Gastrocnemius medialis (tissue), 4 donors: ENCODE data around the gene TESPA1. TPM values are rescaled to one million over a fixed set of nuclear protein-coding genes. Genes with fewer than 3 reads are reported as not detected.

Experiments
- ATAC-seq, 2 donors: fragments of 150-250 bp; one replicate each; pipeline ENCODE4 v1.9.1; 2016
- DNase-seq, 2 donors: peaks; one replicate each; pipeline ENCODE4 v3.0.0-alpha.2; 2019
- H3K27ac ChIP-seq, 4 donors: fragments of 200-600 bp; sonication (generic); 1 replicate in 1 of 4; 2 replicates in 3 of 4; pipeline ENCODE4 v1.5.1; 2016 to 2018; ENCODE audit warnings: mild to moderate bottlenecking in 2 of 4, moderate library complexity in 1 of 4
- H3K27me3 ChIP-seq, 3 donors: fragments of 200-600 bp; sonication (generic) in 2 of 3; 1 replicate in 1 of 3; 2 replicates in 2 of 3; pipeline versions ENCODE4 v1.5.1 to v1.6.0; 2016 to 2019; ENCODE audit warnings: mild to moderate bottlenecking in 1 of 3, moderate library complexity in 1 of 3
- H3K36me3 ChIP-seq, 2 donors: fragments of 200-600 bp; sonication (generic) in 1 of 2; one replicate each; pipeline ENCODE4 v1.5.1; 2017 to 2018
- H3K4me1 ChIP-seq, 2 donors: fragments of 200-600 bp; sonication (generic) in 1 of 2; one replicate each; pipeline ENCODE4 v1.5.1; 2016 to 2017; ENCODE audit warnings: mild to moderate bottlenecking in 2 of 2
- H3K4me3 ChIP-seq, 4 donors: fragments of 200-600 bp; sonication (generic) in 3 of 4; 1 replicate in 1 of 4; 2 replicates in 3 of 4; pipeline ENCODE4 v1.5.1; 2016 to 2019; ENCODE audit warnings: mild to moderate bottlenecking in 2 of 4
- H3K9me3 ChIP-seq, 3 donors: fragments of 200-600 bp; sonication (generic) in 2 of 3; 1 replicate in 1 of 3; 2 replicates in 2 of 3; pipeline ENCODE4 v1.5.1; 2016 to 2019
- POLR2A ChIP-seq, 2 donors: fragments of 450-650 bp; IDR thresholded peaks; one replicate each; pipeline ENCODE4 v1.6.1; 2017; ENCODE audit warnings: antibody characterized with exemption in 2 of 2, mild to moderate bottlenecking in 2 of 2, moderate library complexity in 2 of 2
- in situ Hi-C, 4 donors: fragments of 200-750 bp; cut with MboI; loops; one replicate each; pipeline versions ENCODE4 v1.15.0 to v1.8.0; 2017; ENCODE audit warnings: low sequenced_read_pairs in 4 of 4
- intact Hi-C: fragments of 100-400 bp; cut with DNase I; formaldehyde crosslinking; loops from one replicate; pipeline ENCODE4 v1.15.1; 2023; ENCODE audit warnings: low total_unique reads
- total RNA-seq, 4 donors: library from RNA; depleted of rRNA; stranded (reverse); fragments of >200 nt; gene quantifications; one replicate each; pipeline versions ENCODE4 v1.1.0 to v1.2.3, GENCODE V29; 2016
- TF ChIP-seq, protein P1 (sequence below), 5 experiments: fragments of 450-650 bp in 3 of 5; fragments of 200-600 bp in 2 of 5; sonication (generic) in 2 of 5; IDR thresholded peaks in 4 of 5; conservative IDR thresholded peaks in 1 of 5; 1 replicate in 4 of 5; 2 replicates in 1 of 5; pipeline ENCODE4 v1.5.1; 2016 to 2019; ENCODE audit warnings: antibody characterized with exemption in 5 of 5, mild to moderate bottlenecking in 3 of 5, moderate library complexity in 3 of 5

The TESPA1 gene
- total RNA-seq, 4 donors from 2014 or later = 0.94 to 1.1 TPM; not detected in 2

DNA sequence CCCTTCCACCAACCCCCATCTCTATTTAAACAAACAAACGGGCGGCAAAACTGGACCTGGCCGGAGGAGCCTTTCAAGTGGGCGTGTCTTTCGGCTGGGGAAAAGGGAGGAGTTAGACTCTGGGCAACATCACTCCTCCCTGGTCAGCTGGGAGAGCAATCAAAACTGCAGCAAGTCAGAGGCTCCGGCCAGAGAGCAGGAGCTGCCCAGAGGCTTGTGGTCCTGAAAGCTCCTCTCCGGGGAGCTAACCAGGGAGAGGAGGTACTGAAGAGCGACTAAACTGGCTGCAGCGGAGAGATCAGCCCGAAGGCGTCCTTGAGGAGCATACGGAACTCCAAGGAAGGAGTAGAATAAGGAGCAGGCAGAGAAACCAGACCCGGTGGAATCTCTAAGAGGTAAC lies 35.2 kb upstream of the TESPA1 start, which contains the start of gene NEUROD4:
Gene NEUROD4 (plus strand): TSS at position 191 of the 400 bp plus-strand sequence. CDS start 6,466 bp downstream, outside the sequence.
- in situ Hi-C loops (no loop called here), intact Hi-C loops (no loop called here)
- Histone ChIP-seq H3K4me3 (no peak within 1 kb of the TSS), H3K27ac (no peak within 1 kb of the TSS), H3K4me1 (no peaks in the 10 kb centered on the region), H3K27me3 (peaks cover 0 to 21% (median 19%) of the 10 kb centered on the region in 3 donors), H3K36me3 (no peaks in the 10 kb centered on the region), H3K9me3 (no peaks in the 10 kb centered on the region)
- ATAC-seq = no peak
- peak in 1 of 2 donors; percentile 7 for DNase-seq
- TF ChIP-seq POLR2A (IDR thresholded peaks at IDR 0.05) = no peak
- TF ChIP-seq, protein P1, sequence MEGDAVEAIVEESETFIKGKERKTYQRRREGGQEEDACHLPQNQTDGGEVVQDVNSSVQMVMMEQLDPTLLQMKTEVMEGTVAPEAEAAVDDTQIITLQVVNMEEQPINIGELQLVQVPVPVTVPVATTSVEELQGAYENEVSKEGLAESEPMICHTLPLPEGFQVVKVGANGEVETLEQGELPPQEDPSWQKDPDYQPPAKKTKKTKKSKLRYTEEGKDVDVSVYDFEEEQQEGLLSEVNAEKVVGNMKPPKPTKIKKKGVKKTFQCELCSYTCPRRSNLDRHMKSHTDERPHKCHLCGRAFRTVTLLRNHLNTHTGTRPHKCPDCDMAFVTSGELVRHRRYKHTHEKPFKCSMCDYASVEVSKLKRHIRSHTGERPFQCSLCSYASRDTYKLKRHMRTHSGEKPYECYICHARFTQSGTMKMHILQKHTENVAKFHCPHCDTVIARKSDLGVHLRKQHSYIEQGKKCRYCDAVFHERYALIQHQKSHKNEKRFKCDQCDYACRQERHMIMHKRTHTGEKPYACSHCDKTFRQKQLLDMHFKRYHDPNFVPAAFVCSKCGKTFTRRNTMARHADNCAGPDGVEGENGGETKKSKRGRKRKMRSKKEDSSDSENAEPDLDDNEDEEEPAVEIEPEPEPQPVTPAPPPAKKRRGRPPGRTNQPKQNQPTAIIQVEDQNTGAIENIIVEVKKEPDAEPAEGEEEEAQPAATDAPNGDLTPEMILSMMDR (IDR thresholded peaks at IDR 0.05 in 4 of 5, conservative IDR thresholded peaks at IDR 0.05 in 1 of 5) = no peak

DNA sequence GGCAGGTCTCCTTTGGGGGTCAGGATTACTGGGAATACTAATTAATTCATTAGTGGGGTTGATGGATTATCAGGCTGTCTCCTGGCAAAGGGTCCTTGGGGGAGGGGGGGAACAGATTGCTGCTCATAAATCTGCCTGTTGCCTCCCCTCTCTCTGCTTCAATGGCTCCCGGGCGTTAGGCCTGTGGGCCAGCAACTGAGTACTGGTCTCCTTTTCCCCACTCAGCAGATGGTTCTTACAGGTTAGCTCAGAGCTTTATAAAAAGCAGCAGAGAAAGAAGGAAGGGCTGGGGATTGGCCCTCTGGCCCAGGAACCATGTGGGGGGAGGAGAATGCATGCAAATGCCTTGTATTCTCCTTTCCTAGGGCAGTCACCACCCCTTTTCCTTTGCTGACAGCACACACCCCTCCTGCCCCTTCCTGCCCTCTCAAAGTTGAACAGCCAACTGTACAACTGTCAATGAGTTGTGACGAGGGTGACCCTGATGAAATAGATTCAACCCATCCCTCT lies 32.9 kb upstream of the TESPA1 start:
- intact Hi-C loops = no loop called here
- in situ Hi-C loops = no loop called here
- no peak for TF ChIP-seq POLR2A (IDR thresholded peaks at IDR 0.05)
- TF ChIP-seq, protein P1 (IDR thresholded peaks at IDR 0.05 in 4 of 5, conservative IDR thresholded peaks at IDR 0.05 in 1 of 5) = no peak
- H3K36me3 ChIP-seq = no peaks in the 10 kb centered on the region
- no peaks in the 10 kb centered on the region for H3K9me3 ChIP-seq
- DNase-seq (no peak), ATAC-seq (no peak)
- no peak overlapping the region for H3K27ac ChIP-seq
- peaks cover 0 to 19% (median 16%) of the 10 kb centered on the region in 3 donors for H3K27me3 ChIP-seq
- H3K4me3 ChIP-seq = no peak overlapping the region
- no peaks in the 10 kb centered on the region for H3K4me1 ChIP-seq

DNA sequence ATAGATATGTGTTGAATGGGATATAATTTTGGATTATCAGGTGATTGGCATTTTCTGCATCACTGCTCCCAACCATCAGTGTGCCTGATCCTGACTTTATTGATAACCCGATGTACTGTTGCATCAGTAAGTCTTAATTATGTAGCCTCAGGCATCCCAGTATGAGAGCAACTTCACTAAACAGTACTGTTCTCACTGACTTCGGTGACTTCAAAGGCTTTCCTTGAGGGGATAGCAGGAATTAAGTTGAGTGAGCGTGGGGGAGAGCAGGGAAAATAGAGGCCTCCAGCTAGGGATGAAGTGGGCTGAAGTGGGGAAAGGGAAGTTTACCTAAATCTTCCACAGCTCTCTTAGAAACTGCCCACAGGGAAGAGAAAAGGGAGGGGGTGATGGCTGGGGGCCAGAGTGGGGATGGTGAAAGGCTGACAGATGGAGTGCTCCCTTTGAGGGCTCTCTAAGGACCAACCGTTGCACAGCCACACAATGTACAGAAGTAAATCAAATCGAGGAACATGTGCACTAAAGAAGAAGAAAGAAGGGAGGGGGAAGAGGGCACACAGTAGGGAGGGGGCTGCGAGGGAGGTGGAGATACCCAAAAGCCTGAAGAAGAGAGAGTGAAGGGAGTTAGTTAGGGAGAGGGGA lies 24.5 kb upstream of the TESPA1 start:
- no peak for ATAC-seq
- intact Hi-C loops = no loop called here
- no peak for DNase-seq

DNA sequence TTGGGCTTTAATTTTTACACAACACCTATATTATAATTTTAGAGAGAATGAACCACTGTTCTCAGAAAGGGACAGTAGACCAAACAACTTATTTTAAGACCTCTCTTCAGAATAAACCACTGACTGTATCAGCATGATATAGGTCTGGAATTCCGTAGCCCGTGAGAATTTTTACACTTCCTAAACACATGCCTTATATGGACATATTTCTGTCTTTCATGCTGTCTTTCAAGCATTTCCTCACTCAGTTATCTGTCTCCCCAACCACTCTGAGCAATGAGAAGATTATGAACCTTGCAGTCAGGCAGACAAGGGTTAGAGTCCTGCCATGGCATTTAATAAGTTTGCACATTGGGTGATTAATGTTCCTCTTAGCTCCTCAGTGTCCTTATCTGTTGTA lies 17.8 kb upstream of the TESPA1 start:
- in situ Hi-C loops = no loop called here
- Histone ChIP-seq H3K9me3 (no peaks in the 10 kb centered on the region), H3K36me3 (no peaks in the 10 kb centered on the region), H3K4me1 (no peaks in the 10 kb centered on the region), H3K27ac (no peak overlapping the region), H3K27me3 (peaks cover 0 to 3% (median 0%) of the 10 kb centered on the region in 3 donors), H3K4me3 (no peak overlapping the region)
- intact Hi-C loops = no loop called here
- TF ChIP-seq, protein P1 (IDR thresholded peaks at IDR 0.05 in 4 of 5, conservative IDR thresholded peaks at IDR 0.05 in 1 of 5) = no peak
- no peak for TF ChIP-seq POLR2A (IDR thresholded peaks at IDR 0.05)
- no peak for DNase-seq
- no peak for ATAC-seq

More for the DNA sequence above, 24.5 kb upstream of the TESPA1 start:
- Histone ChIP-seq H3K27me3 (peaks cover 0 to 3% (median 0%) of the 10 kb centered on the region in 3 donors), H3K4me1 (no peaks in the 10 kb centered on the region), H3K36me3 (no peaks in the 10 kb centered on the region), H3K9me3 (no peaks in the 10 kb centered on the region), H3K27ac (no peak overlapping the region), H3K4me3 (no peak overlapping the region)
- TF ChIP-seq POLR2A (IDR thresholded peaks at IDR 0.05) = no peak
- TF ChIP-seq, protein P1 (IDR thresholded peaks at IDR 0.05 in 4 of 5, conservative IDR thresholded peaks at IDR 0.05 in 1 of 5) = no peak
- in situ Hi-C loops = no loop called here
